Measurements from ENCODE around the gene ACSL1.

GRCh38 chr4:184811526-184812198 is 14.1 kb downstream of the ACSL1 start:
- TF ChIP-seq POLR2A (IDR thresholded peaks at IDR 0.05; ENCODE audit: low read depth, low read length): no peak
- no peak for TF ChIP-seq CTCF (IDR thresholded peaks at IDR 0.05; ENCODE audit: extremely low read depth in 1 of 2, insufficient read depth in 1 of 2, low read depth in 1 of 2, low read length in 2 of 2)
- no peak for TF ChIP-seq EZH2 (IDR thresholded peaks at IDR 0.05; ENCODE audit: borderline replicate concordance, low read depth, low read length, severe bottlenecking)

Measured in endothelial cell of umbilical vein (primary cell).